Duodenal mucosa (tissue), 2 donors: ENCODE data around the gene DTYMK.
"Not testable (repeated sequence)": the region's sequence is repeated elsewhere in the genome, so short reads cannot be mapped to it uniquely, and the experiment has no call there.

Experiments
- H3K27ac ChIP-seq: one replicate; pipeline ENCODE4 v1.7.0; 2013; ENCODE audit warnings: low read depth, low read length
- H3K27me3 ChIP-seq, 2 donors: one replicate each; pipeline ENCODE4 v1.7.0; 2013; ENCODE audit warnings: low read length in 2 of 2, control low read depth in 1 of 2; ENCODE audit not compliant: insufficient read depth in 2 of 2, control insufficient read depth in 1 of 2
- H3K36me3 ChIP-seq, 2 donors: one replicate each; pipeline ENCODE4 v1.7.0; 2013; ENCODE audit warnings: low read length in 2 of 2, control low read depth in 1 of 2; ENCODE audit not compliant: insufficient read depth in 2 of 2, control insufficient read depth in 1 of 2
- H3K4me1 ChIP-seq, 2 donors: one replicate each; pipeline ENCODE4 v1.7.0; 2013; ENCODE audit warnings: low read length in 2 of 2, control low read depth in 1 of 2; ENCODE audit not compliant: insufficient read depth in 2 of 2, control insufficient read depth in 1 of 2
- H3K4me3 ChIP-seq, 2 donors: one replicate each; pipeline ENCODE4 v1.7.0; 2013; ENCODE audit warnings: low read length in 2 of 2, low read depth in 1 of 2
- H3K9ac ChIP-seq, 2 donors: one replicate each; pipeline ENCODE4 v1.7.0; 2013; ENCODE audit warnings: low read length in 2 of 2, low read depth in 1 of 2
- H3K9me3 ChIP-seq, 2 donors: one replicate each; pipeline ENCODE4 v1.7.0; 2013; ENCODE audit warnings: low read length in 2 of 2, control low read depth in 1 of 2; ENCODE audit not compliant: control insufficient read depth in 1 of 2

The DTYMK gene, protein sequence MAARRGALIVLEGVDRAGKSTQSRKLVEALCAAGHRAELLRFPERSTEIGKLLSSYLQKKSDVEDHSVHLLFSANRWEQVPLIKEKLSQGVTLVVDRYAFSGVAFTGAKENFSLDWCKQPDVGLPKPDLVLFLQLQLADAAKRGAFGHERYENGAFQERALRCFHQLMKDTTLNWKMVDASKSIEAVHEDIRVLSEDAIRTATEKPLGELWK

DNA sequence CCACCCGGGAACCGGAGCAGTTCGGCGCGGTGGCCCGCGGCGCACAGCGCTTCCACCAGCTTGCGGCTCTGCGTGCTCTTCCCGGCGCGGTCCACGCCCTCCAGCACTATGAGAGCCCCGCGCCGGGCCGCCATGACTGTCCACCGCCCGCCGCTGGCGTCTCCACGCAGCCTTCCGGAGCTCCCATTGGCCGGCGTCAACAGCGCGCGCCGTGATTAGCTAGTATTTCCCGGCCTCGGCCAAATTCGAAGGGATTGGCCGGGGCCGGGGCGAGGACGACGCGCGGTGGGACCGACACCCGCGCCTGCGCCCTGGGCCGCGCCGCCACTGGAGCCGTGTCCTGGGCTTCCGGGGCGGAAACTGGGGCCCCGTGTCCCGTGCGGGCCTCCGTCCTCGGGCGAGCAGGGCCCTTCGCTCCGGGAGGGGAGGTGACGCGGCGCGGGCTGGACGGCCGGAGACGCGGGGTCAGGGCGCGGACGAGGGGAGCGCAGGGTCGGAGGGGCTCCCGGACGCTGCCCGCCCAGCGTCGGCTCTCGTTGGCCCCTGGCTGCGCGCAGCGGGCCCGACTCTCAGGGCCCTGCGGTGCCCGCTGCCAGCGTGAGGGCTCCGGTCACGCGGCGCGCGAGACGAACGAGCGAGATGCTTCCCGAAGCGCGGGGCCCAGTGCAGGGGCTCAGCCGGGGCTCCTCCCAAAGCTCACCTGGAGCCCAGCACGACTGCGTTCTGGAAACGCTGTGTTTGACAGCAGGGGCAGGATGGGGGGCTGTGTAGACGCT lies at the start of gene DTYMK:
DTYMK (minus strand) TSS at position 166 of the 776 bp plus-strand sequence; CDS start at position 134, 32 bp downstream.
- Histone ChIP-seq H3K9me3 (no peaks in the 10 kb centered on the region), H3K4me1 (peaks cover 13 to 14% of the 10 kb centered on the region in 2 donors), H3K9ac (peak within 1 kb of the TSS; percentile 79 to 93), H3K27ac (peak within 1 kb of the TSS; percentile 91), H3K27me3 (no peaks in the 10 kb centered on the region), H3K4me3 (peak within 1 kb of the TSS; percentile 96 to 97), H3K36me3 (peaks cover 4 to 19% of the 10 kb centered on the region in 2 donors)

- Histone ChIP-seq H3K27me3 (no peaks in the 10 kb centered on the region), H3K4me1 (peaks cover 4% of the 10 kb centered on the region in 2 donors), H3K36me3 (peaks cover 0 to 3% of the 10 kb centered on the region in 2 donors), H3K4me3 (no peak overlapping the region), H3K9ac (no peak overlapping the region), H3K27ac (no peak overlapping the region), H3K9me3 (no peaks in the 10 kb centered on the region)
Observed at GRCh38 chr2:241736111-241736510, 49.5 kb upstream of the DTYMK start.

DNA sequence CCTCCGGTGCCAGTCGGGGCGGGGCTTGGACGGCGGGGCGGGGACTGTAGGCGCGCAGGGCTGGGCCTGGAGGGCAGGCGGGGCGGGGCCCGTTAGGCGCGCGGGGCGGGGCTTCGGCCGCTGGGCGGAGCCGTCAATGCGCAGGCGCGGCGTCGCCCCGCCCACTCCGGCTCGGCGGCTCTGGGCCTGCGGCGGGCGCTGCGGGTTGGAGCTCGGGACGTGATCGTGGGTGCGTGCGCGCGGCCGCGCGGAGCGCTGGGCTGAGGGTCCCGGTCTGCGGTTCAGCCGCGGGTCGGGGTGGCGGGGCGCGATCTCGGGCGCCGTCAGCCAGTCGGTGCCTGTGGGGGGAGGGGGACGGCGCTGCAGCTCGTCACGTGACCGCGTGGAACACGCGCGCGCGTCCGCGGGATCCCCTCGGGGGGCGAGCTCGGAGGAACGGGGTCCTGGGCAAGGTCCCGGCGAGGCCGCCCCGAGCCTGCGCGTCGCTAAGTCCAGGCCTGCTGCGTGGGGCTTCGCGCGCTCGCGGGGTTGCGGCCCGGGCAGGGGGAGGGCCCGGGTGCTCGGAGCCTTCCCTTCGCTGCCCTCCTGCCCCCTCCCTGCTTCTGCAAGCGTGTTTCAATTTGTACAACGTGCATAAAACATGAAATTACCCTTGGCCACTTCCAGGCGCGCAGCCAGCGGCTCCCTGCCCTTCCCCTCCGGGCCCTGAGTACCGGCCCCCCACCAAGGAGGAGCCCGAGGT lies 48.0 kb upstream of the DTYMK start, which contains the start of gene D2HGDH:
D2HGDH (plus strand) TSS at position 164 of the 742 bp plus-strand sequence. CDS start 595 bp downstream, outside the sequence.
- Histone ChIP-seq H3K9me3 (no peaks in the 10 kb centered on the region), H3K4me1 (peaks cover 4% of the 10 kb centered on the region in 2 donors), H3K4me3 (peak within 1 kb of the TSS; percentile 84 to 88), H3K36me3 (peaks cover 0 to 3% of the 10 kb centered on the region in 2 donors), H3K27me3 (no peaks in the 10 kb centered on the region), H3K27ac (peak within 1 kb of the TSS; percentile 92), H3K9ac (peak within 1 kb of the TSS; percentile 73 to 86)

DNA sequence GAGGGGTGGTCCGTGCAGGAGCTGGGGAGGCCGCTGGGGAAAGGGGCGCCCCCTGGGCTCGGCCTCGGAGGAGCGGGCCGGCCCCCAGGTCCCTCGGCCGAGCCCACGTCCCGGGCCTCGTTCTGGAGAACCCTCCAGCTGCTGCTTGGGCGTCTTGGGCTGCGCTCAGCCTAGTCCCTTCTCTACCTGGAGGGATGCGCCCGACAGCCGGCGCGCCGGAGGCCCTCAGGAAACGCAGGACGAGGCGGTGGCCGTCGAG lies 47.5 kb upstream of the DTYMK start:
- H3K27me3 ChIP-seq: no peaks in the 10 kb centered on the region
- H3K4me3 ChIP-seq: peak overlapping the region; percentile 54 to 55
- H3K9me3 ChIP-seq: no peaks in the 10 kb centered on the region
- peak overlapping the region; percentile 33 to 53 for H3K9ac ChIP-seq
- H3K4me1 ChIP-seq: peaks cover 4% of the 10 kb centered on the region in 2 donors
- H3K36me3 ChIP-seq: peaks cover 0 to 3% of the 10 kb centered on the region in 2 donors
- no peak overlapping the region for H3K27ac ChIP-seq

GRCh38 chr2:241733391-241734207 lies 47.0 kb upstream of the DTYMK start:
- Histone ChIP-seq H3K9me3 (no peaks in the 10 kb centered on the region), H3K27ac (no peak overlapping the region), H3K4me1 (peaks cover 4% of the 10 kb centered on the region in 2 donors), H3K27me3 (no peaks in the 10 kb centered on the region), H3K36me3 (peaks cover 0 to under 1% of the 10 kb centered on the region in 2 donors), H3K9ac (peak overlapping the region; percentile 33 to 53), H3K4me3 (peak overlapping the region; percentile 54 to 55)

GRCh38 chr2:241732513-241733186 lies 46.0 kb upstream of the DTYMK start:
- H3K9ac ChIP-seq, H3K4me3 ChIP-seq, H3K9me3 ChIP-seq, H3K27ac ChIP-seq, H3K36me3 ChIP-seq, H3K27me3 ChIP-seq, H3K4me1 ChIP-seq: not testable (repeated sequence)

- Histone ChIP-seq H3K4me1 (peaks cover 4% of the 10 kb centered on the region in 2 donors), H3K27me3 (no peaks in the 10 kb centered on the region), H3K9me3 (no peaks in the 10 kb centered on the region), H3K4me3 (no peak overlapping the region), H3K9ac (no peak overlapping the region), H3K27ac (no peak overlapping the region), H3K36me3 (no peaks in the 10 kb centered on the region)
Observed at GRCh38 chr2:241730671-241731293, 44.2 kb upstream of the DTYMK start.

DNA sequence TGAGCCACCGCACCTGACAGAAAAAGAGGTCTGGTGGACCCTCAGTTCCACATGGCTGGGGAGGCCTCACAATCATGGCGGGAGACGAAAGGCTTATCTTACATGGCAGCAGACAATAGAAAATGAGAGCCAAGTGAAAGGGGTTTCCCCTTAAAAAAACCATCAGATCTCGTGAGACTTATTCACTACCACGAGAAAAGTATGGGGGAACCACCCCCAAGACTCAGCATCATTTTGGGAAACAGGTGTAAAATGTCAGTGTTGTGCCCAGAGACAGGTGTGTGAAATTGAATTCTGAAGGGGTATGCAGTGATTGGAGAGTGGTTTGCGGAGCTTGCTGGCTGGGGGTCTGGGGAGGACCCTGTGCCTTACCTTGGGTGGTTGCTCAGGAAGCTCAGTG lies 43.3 kb upstream of the DTYMK start:
- Histone ChIP-seq H3K4me1 (peaks cover 0 to 4% of the 10 kb centered on the region in 2 donors), H3K27ac (no peak overlapping the region), H3K4me3 (no peak overlapping the region), H3K27me3 (no peaks in the 10 kb centered on the region), H3K9me3 (no peaks in the 10 kb centered on the region), H3K36me3 (no peaks in the 10 kb centered on the region), H3K9ac (no peak overlapping the region)

DNA sequence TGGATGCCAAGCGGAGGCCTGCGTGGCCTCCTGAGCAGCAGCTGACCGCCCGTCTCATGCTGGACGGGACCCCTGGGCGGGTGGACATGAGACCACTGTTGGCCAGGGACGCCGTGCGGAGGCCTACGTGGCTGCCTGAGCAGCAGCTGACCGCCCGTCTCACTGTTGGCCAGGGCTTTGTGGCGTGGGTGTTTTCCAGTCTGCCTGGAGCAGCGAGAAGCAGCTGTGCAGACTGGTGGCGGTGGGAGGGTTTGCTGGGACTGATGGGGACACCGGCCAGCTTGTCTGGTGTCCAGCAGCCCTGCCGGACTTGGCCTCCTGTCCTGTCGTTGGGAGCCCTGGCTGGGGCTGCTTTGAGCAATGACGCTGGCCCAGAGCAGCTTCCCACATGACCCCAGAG lies 42.0 kb upstream of the DTYMK start:
- Histone ChIP-seq H3K4me3 (no peak overlapping the region), H3K4me1 (no peaks in the 10 kb centered on the region), H3K9me3 (peaks cover 0 to under 1% of the 10 kb centered on the region in 2 donors), H3K36me3 (peaks cover 0 to 11% of the 10 kb centered on the region in 2 donors), H3K27me3 (no peaks in the 10 kb centered on the region), H3K27ac (no peak overlapping the region), H3K9ac (no peak overlapping the region)
